Naive thymus-derived CD4-positive, alpha-beta T cell (primary cell): ENCODE data around the gene APOBEC3B. TPM values are rescaled to one million over a fixed set of nuclear protein-coding genes. Genes with fewer than 3 reads are reported as not detected.

Source experiments
- ATAC-seq: fragments of 150-1000 bp; cut with Tn5 transposase; 2 replicates; pipeline ENCODE4 v1.10.0; 2021; ENCODE audit warnings: mild to moderate bottlenecking, moderate library complexity
- CTCF ChIA-PET: fragments of 350-600 bp; sonication (Branson Sonifier 250); formaldehyde crosslinking; loops from one replicate; lab custom pipeline; 2021; ENCODE audit warnings: antibody characterized with exemption; lab: Charles Lee
- POLR2A ChIA-PET: fragments of 350-600 bp; sonication (Branson Sonifier 250); formaldehyde crosslinking; loops from one replicate; lab custom pipeline; 2021; ENCODE audit warnings: antibody characterized with exemption, inconsistent platforms; lab: Charles Lee
- DNase-seq, 9 donors: peaks; one replicate each; pipeline versions ENCODE4 v3.0.0 to v3.0.0-alpha.2; 2020 to 2022; ENCODE audit warnings: mixed read lengths in 1 of 9
- H3K27ac ChIP-seq: one replicate; pipeline ENCODE4 v1.7.0; 2013; ENCODE audit warnings: mild to moderate bottlenecking, low read depth, low read length, moderate library complexity
- H3K27me3 ChIP-seq, 2 donors: one replicate each; pipeline ENCODE4 v1.7.0; 2013; ENCODE audit warnings: low read length in 2 of 2, mild to moderate bottlenecking in 2 of 2, moderate library complexity in 2 of 2; ENCODE audit not compliant: control insufficient read depth in 2 of 2, insufficient read depth in 2 of 2
- H3K36me3 ChIP-seq, 3 experiments: 1 replicate in 2 of 3; 2 replicates in 1 of 3; pipeline ENCODE4 v1.7.0; 2013; ENCODE audit warnings: low read length in 3 of 3, mild to moderate bottlenecking in 3 of 3, moderate library complexity in 1 of 3; ENCODE audit not compliant: insufficient read depth in 3 of 3, control insufficient read depth in 2 of 3
- H3K4me1 ChIP-seq, 2 donors: one replicate each; pipeline ENCODE4 v1.7.0; 2013; ENCODE audit warnings: low read length in 2 of 2, mild to moderate bottlenecking in 2 of 2, moderate library complexity in 1 of 2; ENCODE audit not compliant: control insufficient read depth in 2 of 2, insufficient read depth in 2 of 2
- H3K4me3 ChIP-seq: 2 replicates; pipeline ENCODE4 v1.7.0; 2013; ENCODE audit warnings: mild to moderate bottlenecking, low read length
- H3K9me3 ChIP-seq, 3 experiments: 1 replicate in 2 of 3; 2 replicates in 1 of 3; pipeline ENCODE4 v1.7.0; 2013; ENCODE audit warnings: low read length in 3 of 3; ENCODE audit not compliant: control insufficient read depth in 2 of 3
- H3K27ac Mint-ChIP-seq, 9 donors: one replicate each; pipeline ENCODE4 v1.8.0; 2020 to 2022; ENCODE audit warnings: mixed read lengths in 9 of 9, mild to moderate bottlenecking in 8 of 9, moderate library complexity in 5 of 9, inconsistent platforms in 2 of 9
- H3K27me3 Mint-ChIP-seq, 5 donors: one replicate each; pipeline ENCODE4 v1.8.0; 2021 to 2022; ENCODE audit warnings: mixed read lengths in 5 of 5, mild to moderate bottlenecking in 1 of 5
- H3K36me3 Mint-ChIP-seq, 5 donors: one replicate each; pipeline ENCODE4 v1.8.0; 2020 to 2022; ENCODE audit warnings: mixed read lengths in 5 of 5, mild to moderate bottlenecking in 3 of 5, inconsistent platforms in 1 of 5
- H3K4me1 Mint-ChIP-seq, 7 donors: one replicate each; pipeline ENCODE4 v1.8.0; 2020 to 2022; ENCODE audit warnings: mixed read lengths in 7 of 7, mild to moderate bottlenecking in 3 of 7, inconsistent platforms in 1 of 7
- H3K4me3 Mint-ChIP-seq, 10 donors: one replicate each; pipeline ENCODE4 v1.8.0; 2020 to 2022; ENCODE audit warnings: mild to moderate bottlenecking in 10 of 10, mixed read lengths in 10 of 10, moderate library complexity in 6 of 10, inconsistent platforms in 2 of 10
- H3K9me3 Mint-ChIP-seq, 11 donors: one replicate each; pipeline ENCODE4 v1.8.0; 2020 to 2022; ENCODE audit warnings: mixed read lengths in 11 of 11, mild to moderate bottlenecking in 4 of 11, inconsistent platforms in 1 of 11, moderate library complexity in 1 of 11
- intact Hi-C, 2 donors: fragments of 100-400 bp; cut with micrococcal nuclease; formaldehyde crosslinking; loops; one replicate each; pipeline ENCODE4 v1.15.1; 2023
- polyA plus RNA-seq, 2 donors: library from polyadenylated mRNA; unstranded; fragments of 300-500 nt; fragmentation: Illumina TruSeq; gene quantifications; one replicate each; pipeline ENCODE4 v1.2.3, GENCODE V29; 2021
- total RNA-seq, 6 experiments: library from RNA in 5 of 6; stranded (reverse) in 5 of 6; gene quantifications; 1 replicate in 5 of 6; 2 replicates in 1 of 6; pipeline ENCODE4 v1.2.3 and lab custom pipeline; 2021 to 2026

Gene APOBEC3B
- total RNA-seq (10 to 100 TPM in 2 of 5 experiments, 1 to 10 TPM in 1, under 1 TPM in 1, not detected in 1; 0.30 to 16.0 (median 7.1) TPM), polyA plus RNA-seq (not detected), total RNA-seq (lab: John Stamatoyannopoulos, UW) (not detected)

DNA sequence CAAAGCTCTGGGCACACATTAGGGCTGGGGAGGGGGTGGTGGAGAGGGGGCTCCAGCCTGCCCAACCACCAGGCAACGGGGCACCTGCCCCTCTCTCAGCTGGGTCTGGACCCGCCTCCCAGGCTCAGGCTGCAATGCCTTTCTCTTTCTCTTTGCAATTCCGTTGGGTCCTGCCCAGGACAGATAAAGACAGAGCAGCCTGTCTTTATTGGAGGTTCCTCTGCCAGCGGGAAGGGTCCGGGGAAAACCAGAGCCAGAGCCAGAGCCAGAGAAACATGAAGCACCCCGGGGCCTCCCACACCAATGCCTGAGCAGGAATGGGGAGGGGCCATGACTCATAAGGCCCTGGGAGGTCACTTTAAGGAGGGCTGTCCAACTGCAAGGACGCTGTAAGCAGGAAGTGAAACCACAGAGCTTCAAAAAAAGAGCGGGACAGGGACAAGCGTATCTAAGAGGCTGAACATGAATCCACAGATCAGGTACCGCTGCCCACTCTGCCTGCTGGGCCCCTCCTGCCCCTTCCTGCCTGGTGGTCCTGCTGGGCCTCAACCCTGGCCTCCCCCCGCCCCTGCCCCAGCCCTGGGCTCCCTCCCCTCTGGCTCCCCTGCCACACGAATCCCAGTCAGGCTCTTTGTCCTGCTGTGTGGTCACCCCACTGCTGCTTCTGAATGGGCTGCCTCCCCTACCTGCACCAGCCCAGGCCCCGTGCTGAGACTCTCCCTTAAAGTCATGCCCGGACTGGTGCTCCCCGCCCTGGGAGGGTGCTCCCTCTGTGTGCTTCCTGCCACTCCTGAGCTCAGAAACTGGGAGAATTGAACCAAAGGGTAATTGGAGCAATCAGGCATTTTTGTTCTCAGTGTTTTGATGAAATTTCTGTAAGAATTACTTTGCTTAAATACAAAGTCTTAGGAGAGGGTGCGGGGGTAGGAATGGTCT lies at the start of gene APOBEC3B:
TSS of gene APOBEC3B (plus strand) at position 356 of the 936 bp plus-strand sequence. CDS start at position 463, 107 bp downstream.
- peak within 1 kb of the TSS; percentile 46 for H3K4me3 ChIP-seq
- H3K4me1 ChIP-seq = peaks cover 0 to 8% of the 10 kb centered on the region in 2 donors
- Mint-ChIP-seq H3K27ac (peak within 1 kb of the TSS in 5 of 9 donors; percentile 12 to 98 (median 74)), H3K36me3 (peaks cover 0 to 20% (median 0%) of the 10 kb centered on the region in 5 donors), H3K4me3 (peak within 1 kb of the TSS; percentile 75 to 90 (median 86)), H3K9me3 (peaks cover 0 to 11% (median 4%) of the 10 kb centered on the region in 11 donors), H3K27me3 (peaks cover 0 to 3% (median 0%) of the 10 kb centered on the region in 5 donors), H3K4me1 (peaks cover 10 to 47% (median 12%) of the 10 kb centered on the region in 7 donors)
- no peaks in the 10 kb centered on the region for H3K27me3 ChIP-seq
- H3K27ac ChIP-seq = no peak within 1 kb of the TSS
- POLR2A ChIA-PET = interaction anchor here (0.6 kb wide), 2 partner anchors 51 to 137 kb away, joined by 3 to 6 read pairs; no protein-coding TSS in a partner anchor
- ATAC-seq (peak; percentile 90), DNase-seq (peak in 7 of 9 donors; percentile 15 to 79 (median 28))
- CTCF ChIA-PET = interaction anchor here (0.6 to 2.2 kb wide), 3 partner anchors 9 to 406 kb away, joined by 5 to 7 read pairs (median 6); no protein-coding TSS in a partner anchor
- intact Hi-C loops = loop anchor here in 1 of 2 donors (10.0 kb wide), 1 partner anchor 277 kb away; the partner anchor contains the start of genes GTPBP1 and JOSD1
- H3K9me3 ChIP-seq = peaks cover 0 to 5% (median 0%) of the 10 kb centered on the region in 3 experiments
- H3K36me3 ChIP-seq = no peaks in the 10 kb centered on the region

DNA sequence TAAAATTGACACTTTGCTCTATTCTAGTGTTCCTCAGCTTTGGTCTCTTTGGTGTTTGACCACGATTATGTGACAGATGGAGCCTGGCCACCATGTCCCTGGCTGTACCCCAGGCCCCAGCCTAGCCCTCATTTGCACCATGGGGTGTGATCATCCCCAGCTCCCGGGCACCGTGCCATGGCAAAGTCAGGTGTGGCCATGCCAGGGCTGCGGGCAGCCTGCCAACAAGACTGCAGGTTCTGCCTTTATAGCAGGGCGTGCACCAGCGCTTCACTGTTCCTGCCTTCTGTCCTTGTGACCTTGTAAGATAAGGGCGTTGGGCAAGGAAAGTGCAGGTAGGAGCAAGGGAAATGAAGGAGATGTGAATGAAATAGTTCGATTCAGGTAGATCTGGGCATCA lies 47.1 kb upstream of the APOBEC3B start:
- DNase-seq (no peak), ATAC-seq (no peak)
- Histone ChIP-seq H3K4me1 (no peaks in the 10 kb centered on the region), H3K27me3 (no peaks in the 10 kb centered on the region), H3K27ac (no peak overlapping the region), H3K36me3 (no peaks in the 10 kb centered on the region), H3K9me3 (no peaks in the 10 kb centered on the region), H3K4me3 (no peak overlapping the region)
- ChIA-PET CTCF (no interaction called here), POLR2A (no interaction called here)
- H3K9me3 Mint-ChIP-seq = peaks cover 0 to 1% (median 0%) of the 10 kb centered on the region in 11 donors
- H3K27me3 Mint-ChIP-seq = peaks cover 8 to 38% (median 12%) of the 10 kb centered on the region in 5 donors
- no peak overlapping the region for H3K27ac Mint-ChIP-seq
- intact Hi-C loops = no loop called here
- peaks cover 0 to 4% (median 0%) of the 10 kb centered on the region in 7 donors for H3K4me1 Mint-ChIP-seq
- peaks cover 0 to 8% (median 0%) of the 10 kb centered on the region in 5 donors for H3K36me3 Mint-ChIP-seq
- no peak overlapping the region for H3K4me3 Mint-ChIP-seq

DNA sequence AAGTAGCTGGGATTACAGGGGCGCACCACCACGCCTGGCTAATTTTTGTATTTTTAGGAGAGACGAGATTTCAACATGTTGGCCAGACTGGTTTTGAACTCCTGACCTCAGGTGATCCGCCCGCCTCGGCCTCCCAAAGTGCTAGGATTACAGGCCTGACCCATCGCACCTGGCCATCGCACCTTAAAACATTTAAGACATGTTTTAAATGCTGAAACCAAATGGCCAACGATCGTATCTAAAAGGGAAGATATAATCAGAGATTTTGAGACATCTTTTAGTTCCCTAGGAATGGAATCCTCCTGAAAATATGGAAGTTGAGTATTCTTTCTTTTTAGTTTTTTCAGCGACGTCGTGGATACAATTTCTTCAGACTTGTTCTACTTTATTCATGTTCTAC lies 46.5 kb upstream of the APOBEC3B start:
- H3K27me3 Mint-ChIP-seq = peaks cover 5 to 37% (median 11%) of the 10 kb centered on the region in 5 donors
- ATAC-seq = no peak
- CTCF ChIA-PET = no interaction called here

GRCh38 chr22:38936562-38936961 lies 45.6 kb upstream of the APOBEC3B start:
- intact Hi-C loops = no loop called here
- no peak for ATAC-seq
- peaks cover 3 to 9% of the 10 kb centered on the region in 2 donors for H3K4me1 ChIP-seq
- Mint-ChIP-seq H3K27ac (no peak overlapping the region), H3K36me3 (peaks cover 0 to 8% (median 0%) of the 10 kb centered on the region in 5 donors), H3K9me3 (no peaks in the 10 kb centered on the region), H3K4me3 (no peak overlapping the region), H3K27me3 (peaks cover 5 to 37% (median 16%) of the 10 kb centered on the region in 5 donors), H3K4me1 (peaks cover 4 to 9% (median 5%) of the 10 kb centered on the region in 7 donors)
- peaks cover 0 to 4% of the 10 kb centered on the region in 2 donors for H3K27me3 ChIP-seq
- DNase-seq = no peak
- POLR2A ChIA-PET = no interaction called here
- H3K27ac ChIP-seq = no peak overlapping the region
- no peaks in the 10 kb centered on the region for H3K36me3 ChIP-seq
- H3K9me3 ChIP-seq = no peaks in the 10 kb centered on the region
- CTCF ChIA-PET = no interaction called here
- H3K4me3 ChIP-seq = no peak overlapping the region

More for the DNA sequence above, 46.5 kb upstream of the APOBEC3B start:
- Mint-ChIP-seq H3K4me1 (peaks cover 0 to 3% (median 0%) of the 10 kb centered on the region in 7 donors), H3K9me3 (no peaks in the 10 kb centered on the region), H3K36me3 (peaks cover 0 to 8% (median 0%) of the 10 kb centered on the region in 5 donors), H3K4me3 (no peak overlapping the region), H3K27ac (no peak overlapping the region)
- POLR2A ChIA-PET = no interaction called here
- Histone ChIP-seq H3K27me3 (no peaks in the 10 kb centered on the region), H3K36me3 (no peaks in the 10 kb centered on the region), H3K9me3 (no peaks in the 10 kb centered on the region), H3K4me1 (no peaks in the 10 kb centered on the region), H3K4me3 (no peak overlapping the region), H3K27ac (no peak overlapping the region)
- no peak for DNase-seq
- intact Hi-C loops = no loop called here

GRCh38 chr22:38937036-38937435 lies 45.1 kb upstream of the APOBEC3B start:
- ATAC-seq (no peak), DNase-seq (no peak)
- H3K4me1 ChIP-seq = peaks cover 8 to 10% of the 10 kb centered on the region in 2 donors
- no peaks in the 10 kb centered on the region for H3K36me3 ChIP-seq
- intact Hi-C loops = no loop called here
- H3K4me1 Mint-ChIP-seq = peaks cover 9 to 14% (median 10%) of the 10 kb centered on the region in 7 donors
- H3K36me3 Mint-ChIP-seq = peaks cover 0 to 8% (median 0%) of the 10 kb centered on the region in 5 donors
- peaks cover 5 to 36% (median 20%) of the 10 kb centered on the region in 5 donors for H3K27me3 Mint-ChIP-seq
- POLR2A ChIA-PET = no interaction called here
- H3K27me3 ChIP-seq = peaks cover 0 to 6% of the 10 kb centered on the region in 2 donors
- no peak overlapping the region for H3K27ac ChIP-seq
- CTCF ChIA-PET = no interaction called here
- H3K4me3 ChIP-seq = no peak overlapping the region
- H3K9me3 Mint-ChIP-seq = no peaks in the 10 kb centered on the region
- no peaks in the 10 kb centered on the region for H3K9me3 ChIP-seq
- no peak overlapping the region for H3K27ac Mint-ChIP-seq
- H3K4me3 Mint-ChIP-seq = no peak overlapping the region

DNA sequence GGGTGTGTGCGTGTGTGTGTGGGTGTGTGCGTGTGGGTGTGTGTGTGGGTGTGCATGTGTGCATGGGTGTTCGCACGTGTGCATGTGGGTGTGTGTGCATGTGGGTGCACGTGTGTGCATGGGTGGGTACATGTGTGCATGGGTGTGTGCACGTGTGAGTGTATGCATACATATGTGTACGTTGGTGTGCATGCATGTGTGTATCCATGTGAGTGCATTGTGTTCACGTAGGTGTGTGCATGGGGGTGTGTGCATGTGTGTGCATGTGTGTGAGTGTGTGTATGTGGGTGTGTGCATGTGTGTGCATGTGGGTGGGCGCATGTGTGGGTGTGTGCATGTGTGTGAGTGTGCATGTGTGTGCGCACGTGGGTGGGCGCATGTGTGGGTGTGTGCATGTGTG lies 44.6 kb upstream of the APOBEC3B start:
- H3K9me3 ChIP-seq = no peaks in the 10 kb centered on the region
- H3K4me1 Mint-ChIP-seq = peaks cover 11 to 18% (median 12%) of the 10 kb centered on the region in 7 donors
- DNase-seq (no peak), ATAC-seq (no peak)
- intact Hi-C loops = no loop called here
- H3K27ac Mint-ChIP-seq = no peak overlapping the region
- H3K27me3 Mint-ChIP-seq = peaks cover 5 to 32% (median 25%) of the 10 kb centered on the region in 5 donors
- H3K4me1 ChIP-seq = peaks cover 9 to 10% of the 10 kb centered on the region in 2 donors
- H3K27me3 ChIP-seq = peaks cover 0 to 6% of the 10 kb centered on the region in 2 donors
- ChIA-PET CTCF (no interaction called here), POLR2A (no interaction called here)
- H3K36me3 Mint-ChIP-seq = peaks cover 0 to 4% (median 0%) of the 10 kb centered on the region in 5 donors
- H3K27ac ChIP-seq = no peak overlapping the region
- H3K4me3 Mint-ChIP-seq = no peak overlapping the region
- H3K9me3 Mint-ChIP-seq = no peaks in the 10 kb centered on the region
- no peak overlapping the region for H3K4me3 ChIP-seq
- no peaks in the 10 kb centered on the region for H3K36me3 ChIP-seq
